K562 (cell line): ENCODE measurements around the gene RNF151. TPM values are rescaled to one million over a fixed set of nuclear protein-coding genes. Genes with fewer than 3 reads are reported as not detected.

ENCODE experiments used
- BRD4 ChIP-seq: fragments of 200-600 bp; sonication (generic); IDR thresholded peaks from 2 replicates; pipeline ENCODE4 v1.6.1; 2017; ENCODE audit warnings: inconsistent platforms
- CHCHD3 ChIP-seq: fragments of 250-450 bp; sonication (Bioruptor Pico); IDR thresholded peaks from 2 replicates; pipeline ENCODE4 v2.1.2; 2022; ENCODE audit warnings: mild to moderate bottlenecking
- CREB1 ChIP-seq, 2 experiments: sonication (generic) in 1 of 2; formaldehyde crosslinking in 1 of 2; IDR thresholded peaks; 2 replicates each; pipeline versions ENCODE4 v1.6.1 to v1.8.0; 2012 to 2022; ENCODE audit warnings: inconsistent platforms in 1 of 2, mild to moderate bottlenecking in 1 of 2, missing genetic modification reagents in 1 of 2, moderate library complexity in 1 of 2
- CREBBP ChIP-seq: IDR thresholded peaks from one replicate; pipeline ENCODE4 v1.6.1; 2012; ENCODE audit warnings: low read depth, mild to moderate bottlenecking, control low read depth, inconsistent platforms, low read length
- E2F1 ChIP-seq: sonication (generic); formaldehyde crosslinking; IDR thresholded peaks from 2 replicates; pipeline ENCODE4 v1.8.1; 2023; ENCODE audit warnings: mild to moderate bottlenecking, missing genetic modification reagents, moderate library complexity
- GMEB1 ChIP-seq: fragments of 250-450 bp; sonication (Bioruptor Pico); IDR thresholded peaks from 2 replicates; pipeline ENCODE4 v1.4.0; 2020; ENCODE audit warnings: mild to moderate bottlenecking
- HNRNPL ChIP-seq: fragments of 200-400 bp; formaldehyde crosslinking; IDR thresholded peaks from 2 replicates; pipeline ENCODE4 v1.6.1; 2017; ENCODE audit warnings: low read depth, mild to moderate bottlenecking, low read length
- MAZ ChIP-seq, 2 experiments: fragments of 450-650 bp in 1 of 2; sonication (generic) in 1 of 2; formaldehyde crosslinking; IDR thresholded peaks in 1 of 2; conservative IDR thresholded peaks in 1 of 2; 2 replicates each; pipeline versions ENCODE4 v1.4.0 to v1.5.0; 2020; ENCODE audit warnings: mild to moderate bottlenecking in 1 of 2, missing genetic modification reagents in 1 of 2
- MXI1 ChIP-seq: IDR thresholded peaks from 2 replicates; pipeline ENCODE4 v1.6.1; 2011; ENCODE audit warnings: low read depth, mild to moderate bottlenecking, improper control_type of control experiment, low read length
- NR2C2 ChIP-seq, 2 experiments: fragments of 200-800 bp in 1 of 2; sonication (Bioruptor generic) in 1 of 2; sonication (generic) in 1 of 2; formaldehyde crosslinking in 1 of 2; IDR thresholded peaks; 2 replicates each; pipeline versions ENCODE4 v1.6.1 to v1.8.0; 2016 to 2022; ENCODE audit warnings: mild to moderate bottlenecking in 1 of 2, missing compliant biosample characterization in 1 of 2, missing genetic modification characterization in 1 of 2, missing genetic modification reagents in 1 of 2
- NR4A1 ChIP-seq, 2 experiments: fragments of 250-450 bp in 1 of 2; fragments of 450-650 bp in 1 of 2; sonication (Bioruptor Pico) in 1 of 2; IDR thresholded peaks; 2 replicates each; pipeline versions ENCODE4 v1.4.0 to v1.6.1; 2016 to 2020; ENCODE audit warnings: mild to moderate bottlenecking in 2 of 2, missing compliant biosample characterization in 1 of 2, missing genetic modification characterization in 1 of 2, moderate library complexity in 1 of 2
- THAP7 ChIP-seq: fragments of 250-450 bp; sonication (Bioruptor Pico); IDR thresholded peaks from 2 replicates; pipeline ENCODE4 v1.5.0; 2021
- UBTF ChIP-seq, 2 experiments: IDR thresholded peaks; 2 replicates each; pipeline ENCODE4 v1.6.1; 2012; ENCODE audit warnings: improper control_type of control experiment in 2 of 2, low read depth in 2 of 2, low read length in 2 of 2, borderline replicate concordance in 1 of 2
- ZNF445 ChIP-seq: fragments of 250-450 bp; sonication (Bioruptor Pico); IDR thresholded peaks from 2 replicates; pipeline ENCODE4 v1.4.0; 2020; ENCODE audit warnings: low read depth, mild to moderate bottlenecking, moderate library complexity
- polyA plus RNA-seq, 8 experiments: library from polyadenylated mRNA; depleted of rRNA in 4 of 8; stranded (reverse) in 5 of 8; unstranded in 3 of 8; fragments of >200 nt; fragmentation: Nextera tagmentation in 2 of 8; fragmentation: Illumina TruSeq in 1 of 8; extraction: Ambion mirVana in 2 of 8; extraction: Trizol in 1 of 8; gene quantifications; 2 replicates each; pipeline versions ENCODE4 v1.2.1 to v1.2.3, GENCODE V29; 2011 to 2014; ENCODE audit warnings: inconsistent platforms in 1 of 8, missing spikeins in 1 of 8
- total RNA-seq, 7 experiments: library from RNA; depleted of rRNA in 6 of 7; stranded (reverse); fragments of >200 nt in 6 of 7; fragmentation: Illumina TruSeq in 2 of 7; extraction: Trizol in 2 of 7; gene quantifications; 2 replicates each; pipeline versions ENCODE4 v1.2.1 to v1.2.3, GENCODE V29; 2011 to 2021; ENCODE audit warnings: low replicate concordance in 1 of 7

Gene RNF151
- total and polyA plus RNA-seq, 9 of the 15 experiments (the other 6 are each of a cell fraction or from before 2014, with no cell fraction given), result not detected

- TF ChIP-seq UBTF (IDR thresholded peaks at IDR 0.05; ENCODE audit: borderline replicate concordance in 1 of 2, low read depth in 2 of 2, low read length in 2 of 2) (0 out of 4 replicates have a peak, but pooled peaks of 1 of the 2 experiments have one; percentile 25), MAZ (CRISPR knock-in tag; conservative IDR thresholded peaks at IDR 0.05 in 1 of 2, IDR thresholded peaks at IDR 0.05 in 1 of 2) (peak; percentile 93 to 95), BRD4 (0 out of 2 replicates have a peak, but pooled peaks have one; percentile 11), THAP7 (peak; percentile 38; the same call in 1 of the 2 replicates), CHCHD3 (CRISPR knock-in tag) (peak; percentile 29; the same call in 1 of the 2 replicates), CREBBP (no peak), NR2C2 (CRISPR knock-in tag; IDR thresholded peaks at IDR 0.05) (peak; percentile 87), NR2C2 (tag; IDR thresholded peaks at IDR 0.05) (peak; percentile 99), CREB1 (IDR thresholded peaks at IDR 0.05) (no peak), CREB1 (CRISPR knock-in tag; IDR thresholded peaks at IDR 0.05) (peak; percentile 64; the same call in 1 of the 2 replicates), ZNF445 (CRISPR knock-in tag) (no peak), MXI1 (peak; percentile 80; the same call in 1 of the 2 replicates), GMEB1 (CRISPR knock-in tag) (peak; percentile 58; the same call in 1 of the 2 replicates), NR4A1 (CRISPR knock-in tag; IDR thresholded peaks at IDR 0.05) (peak; percentile 79; the same call in 1 of the 2 replicates), NR4A1 (tag; IDR thresholded peaks at IDR 0.05) (peak; percentile 71), E2F1 (CRISPR knock-in tag) (peak; percentile 35; the same call in 1 of the 2 replicates), HNRNPL (peak; percentile 71)
Observed at GRCh38 chr16:1983544-1984346, 17.1 kb downstream of the RNF151 start, which contains the start of gene GFER (continued).
